IMR-90 (cell line): ENCODE measurements around the gene TFPI. TPM values are rescaled to one million over a fixed set of nuclear protein-coding genes. Genes with fewer than 3 reads are reported as not detected.
A peak's percentile ranks its signal among the peaks of the same experiment; 100 is the strongest.

Source experiments
- ATAC-seq: fragments of 200-7000 bp; cut with Tn5 transposase; 2 replicates; pipeline ENCODE4 v1.9.1; 2020; ENCODE audit warnings: low read depth, mild to moderate bottlenecking, moderate library complexity
- BruUV-seq: library from RNA; stranded (reverse); fragments of 400-500 nt; replicated peaks from 2 replicates; lab custom pipeline; 2021; lab: Mats Ljungman, UMichigan
- CTCF ChIA-PET: fragments of 300-600 bp; formaldehyde crosslinking; extraction: SDS; loops from one replicate; lab custom pipeline; 2021; ENCODE audit warnings: antibody characterized with exemption; lab: Yijun Ruan, JAX
- POLR2A ChIA-PET: fragments of 300-600 bp; sonication (Branson Sonifier 250); formaldehyde crosslinking; loops from one replicate; lab custom pipeline; 2022; ENCODE audit warnings: antibody characterized with exemption; ENCODE audit not compliant: unreplicated experiment; lab: Charles Lee
- DNase-seq: peaks from one replicate; pipeline ENCODE4 v3.0.0; 2013
- H2AFZ ChIP-seq: replicated peaks from 2 replicates; pipeline ENCODE3; 2013; ENCODE audit warnings: low read length, mild to moderate bottlenecking; ENCODE audit not compliant: poor library complexity
- H2AK5ac ChIP-seq: 2 replicates; pipeline ENCODE4 v1.6.1; 2013; ENCODE audit warnings: low read depth, low read length, inconsistent platforms
- H2AK9ac ChIP-seq: replicated peaks from 2 replicates; pipeline ENCODE3; 2013; ENCODE audit warnings: mild to moderate bottlenecking, low read depth, low read length, moderate library complexity; ENCODE audit not compliant: poor library complexity
- H2BK120ac ChIP-seq: 2 replicates; pipeline ENCODE4 v1.6.1; 2013; ENCODE audit warnings: low read depth, low read length, inconsistent platforms
- H2BK15ac ChIP-seq: 3 replicates; pipeline ENCODE4 v1.6.1; 2013; ENCODE audit warnings: low read depth, low read length, inconsistent platforms
- H2BK20ac ChIP-seq: 2 replicates; pipeline ENCODE4 v1.6.1; 2013; ENCODE audit warnings: low read depth, mild to moderate bottlenecking, inconsistent platforms, low read length, moderate library complexity
- H2BK5ac ChIP-seq: 2 replicates; pipeline ENCODE4 v1.6.1; 2013; ENCODE audit warnings: mild to moderate bottlenecking, low read depth, low read length, inconsistent platforms; ENCODE audit not compliant: poor library complexity, severe bottlenecking
- H3K14ac ChIP-seq: replicated peaks from 2 replicates; pipeline ENCODE4 v1.6.1; 2013; ENCODE audit warnings: low read depth, low read length, inconsistent platforms
- H3K18ac ChIP-seq: 2 replicates; pipeline ENCODE4 v1.6.1; 2013; ENCODE audit warnings: low read depth, low read length, control low read depth
- H3K23ac ChIP-seq: 2 replicates; pipeline ENCODE4 v1.6.1; 2013; ENCODE audit warnings: low read depth, low read length, inconsistent platforms
- H3K27ac ChIP-seq: 2 replicates; pipeline ENCODE4 v1.5.1; 2013; ENCODE audit warnings: mild to moderate bottlenecking, control low read depth, low read length; ENCODE audit not compliant: insufficient read depth
- H3K27me3 ChIP-seq: 2 replicates; pipeline ENCODE4 v1.6.1; 2013; ENCODE audit warnings: low read length; ENCODE audit not compliant: control insufficient read depth, insufficient read depth
- H3K36me3 ChIP-seq: 2 replicates; pipeline ENCODE4 v1.6.1; 2013; ENCODE audit warnings: low read length, mixed read lengths; ENCODE audit not compliant: control insufficient read depth, insufficient read depth
- H3K4ac ChIP-seq: 2 replicates; pipeline ENCODE4 v1.6.1; 2013; ENCODE audit warnings: low read depth, low read length, inconsistent platforms
- H3K4me1 ChIP-seq: 2 replicates; pipeline ENCODE4 v1.6.1; 2013; ENCODE audit warnings: low read length, mixed read lengths; ENCODE audit not compliant: control insufficient read depth, insufficient read depth
- H3K4me2 ChIP-seq: 2 replicates; pipeline ENCODE4 v1.6.1; 2013; ENCODE audit warnings: low read depth, mild to moderate bottlenecking, control low read depth, low read length, moderate library complexity
- H3K4me3 ChIP-seq: 2 replicates; pipeline ENCODE4 v1.5.1; 2013; ENCODE audit warnings: low read depth, mild to moderate bottlenecking, control low read depth, low read length, moderate library complexity; ENCODE audit not compliant: insufficient read depth
- H3K56ac ChIP-seq: 2 replicates; pipeline ENCODE4 v1.6.1; 2013; ENCODE audit warnings: low read length, inconsistent platforms; ENCODE audit not compliant: insufficient read depth; ENCODE audit errors: extremely low read depth
- H3K79me1 ChIP-seq, 2 experiments: 2 replicates each; pipeline ENCODE4 v1.6.1; 2013; ENCODE audit warnings: low read length in 2 of 2, inconsistent platforms in 1 of 2, low read depth in 1 of 2
- H3K9ac ChIP-seq: 2 replicates; pipeline ENCODE4 v1.6.1; 2013; ENCODE audit warnings: low read depth, low read length, control low read depth
- H3K9me1 ChIP-seq: 2 replicates; pipeline ENCODE4 v1.6.1; 2013; ENCODE audit warnings: low read length, inconsistent platforms; ENCODE audit not compliant: insufficient read depth
- H3K9me3 ChIP-seq: 2 replicates; pipeline ENCODE4 v1.6.1; 2013; ENCODE audit warnings: low read length; ENCODE audit not compliant: control insufficient read depth, insufficient read depth
- H4K20me1 ChIP-seq: 2 replicates; pipeline ENCODE4 v1.6.1; 2013; ENCODE audit warnings: low read length, inconsistent platforms; ENCODE audit not compliant: insufficient read depth
- H4K5ac ChIP-seq: 2 replicates; pipeline ENCODE4 v1.6.1; 2013; ENCODE audit warnings: mild to moderate bottlenecking, low read depth, low read length, control low read depth
- H4K8ac ChIP-seq, 2 experiments: 2 replicates each; pipeline ENCODE4 v1.6.1; 2013; ENCODE audit warnings: low read depth in 2 of 2, low read length in 2 of 2, control low read depth in 1 of 2, inconsistent platforms in 1 of 2
- H4K91ac ChIP-seq: 2 replicates; pipeline ENCODE4 v1.6.1; 2013; ENCODE audit warnings: low read depth, low read length, inconsistent platforms; ENCODE audit not compliant: insufficient read depth
- BHLHE40 ChIP-seq: fragments of 150-350 bp; IDR thresholded peaks from 2 replicates; pipeline ENCODE4 v1.6.1; 2016; ENCODE audit warnings: mild to moderate bottlenecking, low read depth, low read length
- CHD1 ChIP-seq: IDR thresholded peaks from 2 replicates; pipeline ENCODE4 v1.6.1; 2012; ENCODE audit warnings: low read depth, low read length, improper control_type of control experiment
- CTCF ChIP-seq: conservative IDR thresholded peaks from 2 replicates; pipeline ENCODE4 v1.5.1; 2012; ENCODE audit warnings: mild to moderate bottlenecking, low read depth, low read length, improper control_type of control experiment
- FOS ChIP-seq: fragments of 150-350 bp; IDR thresholded peaks from 2 replicates; pipeline ENCODE4 v1.6.1; 2016; ENCODE audit warnings: low read depth, low read length
- MAFK ChIP-seq: IDR thresholded peaks from 2 replicates; pipeline ENCODE4 v1.6.1; 2012; ENCODE audit warnings: low read depth, low read length, improper control_type of control experiment
- MXI1 ChIP-seq: IDR thresholded peaks from 2 replicates; pipeline ENCODE4 v1.6.1; 2012; ENCODE audit warnings: low read depth, mild to moderate bottlenecking, low read length, moderate library complexity, borderline replicate concordance
- NFE2L2 ChIP-seq: fragments of 150-350 bp; IDR thresholded peaks from 2 replicates; pipeline ENCODE4 v1.6.1; 2016; ENCODE audit warnings: low read depth, mild to moderate bottlenecking, low read length
- POLR2A ChIP-seq: IDR thresholded peaks from 2 replicates; pipeline ENCODE4 v1.6.1; 2012; ENCODE audit warnings: mild to moderate bottlenecking, low read depth, low read length
- dilution Hi-C: fragments of 300-500 bp; cut with HindIII; formaldehyde crosslinking; loops from one replicate; pipeline ENCODE4 v1.14.3; 2018; ENCODE audit warnings: low sequenced_read_pairs; ENCODE audit not compliant: unreplicated experiment
- in situ Hi-C: fragments of 300-500 bp; cut with MboI; formaldehyde crosslinking; loops from 3 replicates; pipeline ENCODE4 v1.14.3; 2019; ENCODE audit warnings: low sequenced_read_pairs, inconsistent platforms, mixed read lengths
- intact Hi-C: fragments of 100-400 bp; cut with micrococcal nuclease; formaldehyde crosslinking; loops from 2 replicates; pipeline ENCODE4 v1.10.0; 2022
- polyA plus RNA-seq, 3 experiments: library from polyadenylated mRNA; depleted of rRNA; stranded (reverse); fragments of >200 nt; gene quantifications; 2 replicates each; pipeline ENCODE4 v1.2.3, GENCODE V29; 2012; ENCODE audit warnings: low replicate concordance in 1 of 3
- total RNA-seq: library from RNA; depleted of rRNA; stranded (reverse); fragments of >200 nt; gene quantifications from 2 replicates; pipeline ENCODE4 v1.2.3, GENCODE V29; 2012

Gene TFPI
- total and polyA plus RNA-seq, 2 of the 4 experiments (the other 2 are of a cell fraction) = 33.9 to 83.0 TPM

GRCh38 chr2:187451510-187451909 lies 102.7 kb downstream of the TFPI start:
- Histone ChIP-seq H3K27ac (no peak overlapping the region), H3K4ac (no peak overlapping the region), H2AFZ (no peak overlapping the region), H3K4me1 (no peaks in the 10 kb centered on the region), H3K18ac (no peak overlapping the region), H2AK9ac (no peak overlapping the region), H2BK5ac (no peak overlapping the region), H4K8ac (no peak overlapping the region), H2BK15ac (no peak overlapping the region), H3K27me3 (no peaks in the 10 kb centered on the region), H2AK5ac (no peak overlapping the region), H3K4me3 (no peak overlapping the region), H3K56ac (no peak overlapping the region), H4K20me1 (no peaks in the 10 kb centered on the region), H3K9ac (no peak overlapping the region), H3K14ac (no peak overlapping the region), H2BK20ac (no peak overlapping the region), H3K4me2 (no peak overlapping the region), H3K23ac (no peak overlapping the region), H4K5ac (no peak overlapping the region), H3K79me1 (no peaks in the 10 kb centered on the region), H3K36me3 (no peaks in the 10 kb centered on the region), H4K91ac (no peak overlapping the region), H3K9me3 (no peaks in the 10 kb centered on the region), H3K9me1 (no peaks in the 10 kb centered on the region), H2BK120ac (no peak overlapping the region)
- dilution Hi-C loops = no loop called here
- TF ChIP-seq NFE2L2 = no peak
- TF ChIP-seq CHD1 = no peak
- TF ChIP-seq CTCF = no peak
- no peak for TF ChIP-seq BHLHE40
- TF ChIP-seq MXI1 = no peak
- no peak for TF ChIP-seq FOS
- TF ChIP-seq POLR2A = no peak
- TF ChIP-seq MAFK = 0 out of 2 replicates have a peak, but pooled peaks have one; percentile 17
- DNase-seq (no peak), ATAC-seq (no peak)
- intact Hi-C loops = loop anchor here (10.0 kb wide), 1 partner anchor 947 kb away; no protein-coding TSS in a partner anchor
- POLR2A ChIA-PET = no interaction called here
- in situ Hi-C loops = loop anchor here (25.0 kb wide), 1 partner anchor 939 kb away; no protein-coding TSS in a partner anchor
- CTCF ChIA-PET = no interaction called here
- no TSS peak for BruUV-seq
